ENCODE measurements around the gene CEP72.

GRCh38 chr5:684751-685216, 72.6 kb downstream of the CEP72 start:
- TF ChIP-seq CTCF (IDR thresholded peaks at IDR 0.05), result no peak
- TF ChIP-seq EZH2 (IDR thresholded peaks at IDR 0.05; ENCODE audit: borderline replicate concordance, insufficient read depth, low read depth, low read length, poor library complexity, severe bottlenecking), result no peak

Data from B cell (primary cell).